ENCODE results near the gene GJD4. TPM values are rescaled to one million over a fixed set of nuclear protein-coding genes. Genes with fewer than 3 reads are reported as not detected.

The GJD4 gene
- total and polyA plus RNA-seq, 10 of the 15 experiments (the other 5 are each of a cell fraction or from before 2014, with no cell fraction given), result not detected

DNA sequence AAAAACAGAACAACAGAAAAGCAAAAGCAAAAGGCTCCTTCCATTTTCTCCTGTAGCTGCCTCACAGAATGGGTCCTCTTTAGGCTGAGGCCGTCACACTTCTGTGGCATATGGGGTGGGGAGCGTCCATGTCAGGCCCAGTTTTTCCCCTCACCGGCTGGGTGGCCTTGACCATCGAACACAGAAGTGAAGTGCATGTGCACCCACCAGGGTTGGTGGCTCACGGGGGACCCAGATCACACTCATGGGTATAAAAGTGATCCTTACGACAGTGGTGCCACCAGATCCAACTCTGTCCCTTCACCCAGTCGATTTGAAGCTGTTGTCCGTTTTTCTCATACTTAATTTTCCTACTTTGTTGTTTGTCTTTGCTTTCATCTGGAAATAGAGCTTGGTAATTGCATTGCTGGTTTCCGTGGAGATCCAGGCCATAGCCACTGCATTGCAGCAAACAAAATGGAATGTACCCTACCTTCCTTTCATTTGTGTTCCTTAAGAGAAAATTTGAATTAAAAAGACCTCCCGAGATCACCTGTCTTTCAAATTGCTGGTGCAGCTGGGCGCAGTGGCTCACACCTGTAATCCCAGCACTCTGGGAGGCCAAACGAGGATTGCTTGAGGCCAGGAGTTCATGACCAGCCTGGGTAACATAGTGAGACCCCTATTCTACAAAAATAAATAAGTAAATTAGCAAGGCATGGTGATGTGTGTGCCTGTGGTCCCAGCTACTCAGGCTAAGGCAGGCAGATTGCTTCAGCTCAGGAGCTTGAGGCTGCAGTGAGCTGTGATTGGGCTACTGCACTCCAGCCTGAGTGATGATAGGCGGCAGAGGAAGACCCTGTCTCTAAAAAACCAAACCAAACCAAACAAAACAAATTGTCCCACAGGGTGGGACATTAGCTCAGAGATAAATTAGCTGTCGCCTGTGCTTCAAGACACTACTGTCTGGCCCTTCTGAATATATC, 10.7 kb upstream of the GJD4 start:
- intact Hi-C loops (cut with micrococcal nuclease; ENCODE audit: unreplicated experiment), result no loop called here
- no peak for ATAC-seq
- no TSS peak for BruUV-seq (replicated peaks)

More for the DNA sequence above, 10.7 kb upstream of the GJD4 start:
- H4K20me1 ChIP-seq (ENCODE audit: control insufficient read depth, insufficient read depth), result no peaks in the 10 kb centered on the region
- ChIA-PET RAD21 (ENCODE audit: unreplicated experiment) (no interaction called here), POLR2A (no interaction called here), CTCF (interaction anchor here (1.2 to 1.5 kb wide), 2 partner anchors 30 to 32 kb away, joined by 3 to 4 read pairs; no protein-coding TSS in a partner anchor), SMC1A (ENCODE audit: uncharacterized antibody, unreplicated experiment) (no interaction called here)
- H3K4me1 ChIP-seq (ENCODE audit: control insufficient read depth, insufficient read depth, low read length), result no peaks in the 10 kb centered on the region
- WGBS (ENCODE audit: insufficient coverage, insufficient replicate concordance, low lambda C conversion rate, missing lambda C conversion rate), result 37% methylated on average over 14 of the region's 14 CpGs
- FAIRE-seq, result no peak
- in situ Hi-C loops (cut with MboI), result no loop called here
- H3K4me3 ChIP-seq, result no peak overlapping the region
- H3K9me3 ChIP-seq (replicated peaks; ENCODE audit: control insufficient read depth, insufficient read depth, low read length), result no peaks in the 10 kb centered on the region
- no peaks in the 10 kb centered on the region for H3K79me2 ChIP-seq (ENCODE audit: control insufficient read depth, insufficient read depth, low read length)
- TF ChIP-seq SRF (IDR thresholded peaks at IDR 0.05; ENCODE audit: low read depth in 2 of 2, low read length in 2 of 2) (no peak), ASH2L (IDR thresholded peaks at IDR 0.05; ENCODE audit: borderline replicate concordance, low read depth) (no peak), RUNX3 (IDR thresholded peaks at IDR 0.05; ENCODE audit: low read length) (no peak), TAF1 (IDR thresholded peaks at IDR 0.05; ENCODE audit: borderline replicate concordance, low read depth, low read length) (no peak), MXI1 (IDR thresholded peaks at IDR 0.05; ENCODE audit: low read depth, low read length) (no peak)
- TF ChIP-seq, protein P1, sequence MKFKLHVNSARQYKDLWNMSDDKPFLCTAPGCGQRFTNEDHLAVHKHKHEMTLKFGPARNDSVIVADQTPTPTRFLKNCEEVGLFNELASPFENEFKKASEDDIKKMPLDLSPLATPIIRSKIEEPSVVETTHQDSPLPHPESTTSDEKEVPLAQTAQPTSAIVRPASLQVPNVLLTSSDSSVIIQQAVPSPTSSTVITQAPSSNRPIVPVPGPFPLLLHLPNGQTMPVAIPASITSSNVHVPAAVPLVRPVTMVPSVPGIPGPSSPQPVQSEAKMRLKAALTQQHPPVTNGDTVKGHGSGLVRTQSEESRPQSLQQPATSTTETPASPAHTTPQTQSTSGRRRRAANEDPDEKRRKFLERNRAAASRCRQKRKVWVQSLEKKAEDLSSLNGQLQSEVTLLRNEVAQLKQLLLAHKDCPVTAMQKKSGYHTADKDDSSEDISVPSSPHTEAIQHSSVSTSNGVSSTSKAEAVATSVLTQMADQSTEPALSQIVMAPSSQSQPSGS (IDR thresholded peaks at IDR 0.05; ENCODE audit: low read length), result no peak
- TF ChIP-seq, protein P2, sequence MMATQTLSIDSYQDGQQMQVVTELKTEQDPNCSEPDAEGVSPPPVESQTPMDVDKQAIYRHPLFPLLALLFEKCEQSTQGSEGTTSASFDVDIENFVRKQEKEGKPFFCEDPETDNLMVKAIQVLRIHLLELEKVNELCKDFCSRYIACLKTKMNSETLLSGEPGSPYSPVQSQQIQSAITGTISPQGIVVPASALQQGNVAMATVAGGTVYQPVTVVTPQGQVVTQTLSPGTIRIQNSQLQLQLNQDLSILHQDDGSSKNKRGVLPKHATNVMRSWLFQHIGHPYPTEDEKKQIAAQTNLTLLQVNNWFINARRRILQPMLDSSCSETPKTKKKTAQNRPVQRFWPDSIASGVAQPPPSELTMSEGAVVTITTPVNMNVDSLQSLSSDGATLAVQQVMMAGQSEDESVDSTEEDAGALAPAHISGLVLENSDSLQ (IDR thresholded peaks at IDR 0.05), result no peak
- no peak overlapping the region for H3K27ac ChIP-seq (ENCODE audit: control insufficient read depth, insufficient read depth)
- no peaks in the 10 kb centered on the region for H3K36me3 ChIP-seq (ENCODE audit: control insufficient read depth in 2 of 2, insufficient read depth in 2 of 2, low read length in 1 of 2)
- DNase-seq (ENCODE audit: low read depth, low spot score), result no peak
- no peak overlapping the region for H2AFZ ChIP-seq (ENCODE audit: control insufficient read depth, low read depth, low read length)
- H3K27me3 ChIP-seq (replicated peaks in 1 of 2; ENCODE audit: control insufficient read depth in 2 of 2, insufficient read depth in 2 of 2, low read length in 1 of 2), result 0 out of 4 replicates have a peak, but pooled peaks cover 0 to 2% of the 10 kb centered on the region in 2 experiments
- H3K9ac ChIP-seq (ENCODE audit: control insufficient read depth, insufficient read depth, low read length), result no peak overlapping the region
- no peak overlapping the region for H3K4me2 ChIP-seq (ENCODE audit: control insufficient read depth, insufficient read depth)
